Hair follicle dermal papilla cell (primary cell): Measurements from ENCODE around the gene TMEM183A. TPM values are rescaled to one million over a fixed set of nuclear protein-coding genes. Genes with fewer than 3 reads are reported as not detected.

ENCODE experiments used
- total RNA-seq: library from RNA; depleted of rRNA; stranded (reverse); fragments of >200 nt; gene quantifications from 2 replicates; pipeline ENCODE4 v1.2.3, GENCODE V29; 2012

Gene TMEM183A
- 95.7 and 104 TPM in 2 replicates for total RNA-seq

DNA sequence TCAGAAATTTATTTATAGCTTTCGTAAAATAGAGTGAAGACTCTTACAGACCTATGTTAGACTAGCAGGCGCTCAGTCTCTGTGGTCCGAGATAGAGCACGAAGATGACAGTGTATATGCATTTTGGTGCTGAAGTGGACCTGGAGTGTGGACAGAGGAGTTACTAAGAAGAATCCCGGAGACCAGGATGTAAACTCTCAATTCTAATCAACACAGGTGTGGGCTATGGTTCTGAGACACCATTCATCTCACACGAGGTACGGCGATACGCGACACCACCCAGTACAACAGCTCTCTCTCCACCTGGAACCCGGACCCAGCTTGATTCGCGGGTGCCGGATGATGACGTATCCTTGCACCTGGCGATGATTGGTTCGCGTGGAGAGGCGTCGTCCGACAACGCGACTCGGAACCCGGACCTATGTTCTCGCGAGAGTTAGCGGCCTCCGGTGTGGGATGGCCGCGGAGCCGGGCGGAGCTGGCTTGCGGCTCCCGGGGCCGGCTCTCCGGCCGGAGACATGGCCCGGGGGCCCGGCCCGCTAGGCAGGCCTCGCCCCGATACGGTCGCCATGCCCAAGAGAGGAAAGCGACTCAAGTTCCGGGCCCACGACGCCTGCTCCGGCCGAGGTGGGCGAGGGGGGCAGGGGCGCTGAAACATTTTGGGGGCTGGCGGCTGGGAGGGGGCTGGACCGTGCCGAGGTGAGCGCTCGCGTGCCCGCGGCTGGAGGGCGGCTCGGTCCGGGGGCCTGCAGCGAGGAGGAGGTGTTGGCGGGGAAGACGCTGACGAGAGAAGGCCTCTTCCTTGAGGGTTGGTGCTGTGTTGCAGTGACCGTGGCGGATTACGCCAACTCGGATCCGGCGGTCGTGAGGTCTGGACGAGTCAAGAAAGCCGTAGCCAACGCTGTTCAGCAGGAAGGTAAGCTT, at the start of gene TMEM183A:
Gene TMEM183A, plus strand, starts transcription at position 427 of the 924 bp plus-strand sequence. Its CDS starts 92 bp downstream, at position 519.

GRCh38 chr1:202957733-202958543, 49.2 kb upstream of the TMEM183A start, which contains the start of gene ADIPOR1:
Gene ADIPOR1, minus strand, starts transcription at chr1:202958312. Its CDS starts 7,242 bp downstream, at chr1:202951070.

GRCh38 chr1:203026031-203026665, 19.0 kb downstream of the TMEM183A start, which contains the start of gene PPFIA4:
Gene PPFIA4, plus strand, starts transcription at chr1:203026491. Its CDS starts 12,518 bp downstream, at chr1:203039009.

Other genes starting within 250 kb of the TMEM183A start
- 92.2 and 131 TPM in 2 replicates for gene KDM5B, start 199.0 kb upstream of the TMEM183A start, total RNA-seq
- gene PCAT6, start 196.4 kb upstream of the TMEM183A start, total RNA-seq, result not detected in 2 replicates
- gene RABIF, start 118.2 kb upstream of the TMEM183A start, total RNA-seq, result 7.2 and 7.6 TPM in 2 replicates
- gene KLHL12, start 80.1 kb upstream of the TMEM183A start, total RNA-seq, result 36.0 and 38.5 TPM in 2 replicates
- gene ADIPOR1, start 49.1 kb upstream of the TMEM183A start, total RNA-seq, result 102 and 109 TPM in 2 replicates
- 37.3 and 39.4 TPM in 2 replicates for gene CYB5R1, start 40.1 kb upstream of the TMEM183A start, total RNA-seq
- gene PPFIA4, start 19.1 kb downstream of the TMEM183A start, total RNA-seq, result 11.2 and 14.5 TPM in 2 replicates
- gene MYOG, start 78.6 kb downstream of the TMEM183A start, total RNA-seq, result not detected in 2 replicates
- gene ADORA1, start 120.4 kb downstream of the TMEM183A start, total RNA-seq, result 1.3 and 5.5 TPM in 2 replicates
- gene MYBPH, start 168.5 kb downstream of the TMEM183A start, total RNA-seq, result not detected in 2 replicates
- gene CHI3L1, start 179.3 kb downstream of the TMEM183A start, total RNA-seq, result 2.7 and 11.0 TPM in 2 replicates
- not detected in 2 replicates for gene CHIT1, start 222.3 kb downstream of the TMEM183A start, total RNA-seq